Right lobe of liver (tissue), 4 donors: Measurements from ENCODE around the gene GPBP1.

Experiments
- POLR2A ChIP-seq: fragments of 450-650 bp; IDR thresholded peaks from one replicate; pipeline ENCODE4 v1.6.1; 2017; ENCODE audit warnings: antibody characterized with exemption, mild to moderate bottlenecking
- TF ChIP-seq, protein P1 (sequence below), 4 donors: fragments of 200-600 bp in 3 of 4; fragments of 450-650 bp in 1 of 4; IDR thresholded peaks; one replicate each; pipeline versions ENCODE4 v1.5.1 to v1.8.0; 2016 to 2022; ENCODE audit warnings: antibody characterized with exemption in 4 of 4, mild to moderate bottlenecking in 2 of 4
- donor health status: DM: no; HTN: no; CAD: no.
- donor health status: DM: no; HTN: no; CAD: no.
- donor health status: DM: no; HTN: yes; CAD: no.

GRCh38 chr5:57174128-57174889 is 450 bp downstream of the GPBP1 start:
- TF ChIP-seq, protein P1, sequence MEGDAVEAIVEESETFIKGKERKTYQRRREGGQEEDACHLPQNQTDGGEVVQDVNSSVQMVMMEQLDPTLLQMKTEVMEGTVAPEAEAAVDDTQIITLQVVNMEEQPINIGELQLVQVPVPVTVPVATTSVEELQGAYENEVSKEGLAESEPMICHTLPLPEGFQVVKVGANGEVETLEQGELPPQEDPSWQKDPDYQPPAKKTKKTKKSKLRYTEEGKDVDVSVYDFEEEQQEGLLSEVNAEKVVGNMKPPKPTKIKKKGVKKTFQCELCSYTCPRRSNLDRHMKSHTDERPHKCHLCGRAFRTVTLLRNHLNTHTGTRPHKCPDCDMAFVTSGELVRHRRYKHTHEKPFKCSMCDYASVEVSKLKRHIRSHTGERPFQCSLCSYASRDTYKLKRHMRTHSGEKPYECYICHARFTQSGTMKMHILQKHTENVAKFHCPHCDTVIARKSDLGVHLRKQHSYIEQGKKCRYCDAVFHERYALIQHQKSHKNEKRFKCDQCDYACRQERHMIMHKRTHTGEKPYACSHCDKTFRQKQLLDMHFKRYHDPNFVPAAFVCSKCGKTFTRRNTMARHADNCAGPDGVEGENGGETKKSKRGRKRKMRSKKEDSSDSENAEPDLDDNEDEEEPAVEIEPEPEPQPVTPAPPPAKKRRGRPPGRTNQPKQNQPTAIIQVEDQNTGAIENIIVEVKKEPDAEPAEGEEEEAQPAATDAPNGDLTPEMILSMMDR (IDR thresholded peaks at IDR 0.05): no peak
- no peak for TF ChIP-seq POLR2A
